Measurements from ENCODE around the gene ZNF774.
"Not testable (repeated sequence)": the region's sequence is repeated elsewhere in the genome, so short reads cannot be mapped to it uniquely, and the experiment has no call there.

Gene ZNF774

DNA sequence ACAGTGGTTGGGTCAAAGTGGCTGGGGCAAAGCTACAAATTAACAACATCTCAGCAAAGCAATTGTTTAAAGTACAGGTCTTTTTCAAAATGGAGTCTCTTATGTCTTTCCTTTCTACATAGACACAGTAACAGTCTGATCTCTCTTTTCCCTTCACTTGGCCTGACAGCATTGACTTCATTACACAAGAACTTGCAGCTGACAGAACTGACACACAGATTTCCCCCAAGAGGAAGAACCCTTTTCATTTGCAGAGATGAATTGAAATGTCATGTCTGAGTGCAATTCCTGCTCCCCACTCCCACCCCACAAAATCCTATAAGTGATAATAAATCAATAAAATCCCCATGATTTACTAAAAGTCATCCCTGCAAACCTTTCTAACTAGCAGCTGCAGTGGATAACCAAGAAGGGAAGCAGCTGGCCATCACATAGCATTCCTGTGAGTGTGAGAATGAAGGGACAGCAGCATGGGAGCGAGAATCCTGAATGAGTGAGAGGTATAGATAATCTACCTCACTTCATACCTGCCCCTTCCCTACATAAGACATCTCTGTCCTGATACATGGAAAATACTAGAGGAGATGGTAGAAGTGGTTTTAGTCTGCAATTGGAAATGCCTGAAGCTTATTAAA lies 4.5 kb upstream of the ZNF774 start:
- DNase-seq: not testable (repeated sequence)

DNA sequence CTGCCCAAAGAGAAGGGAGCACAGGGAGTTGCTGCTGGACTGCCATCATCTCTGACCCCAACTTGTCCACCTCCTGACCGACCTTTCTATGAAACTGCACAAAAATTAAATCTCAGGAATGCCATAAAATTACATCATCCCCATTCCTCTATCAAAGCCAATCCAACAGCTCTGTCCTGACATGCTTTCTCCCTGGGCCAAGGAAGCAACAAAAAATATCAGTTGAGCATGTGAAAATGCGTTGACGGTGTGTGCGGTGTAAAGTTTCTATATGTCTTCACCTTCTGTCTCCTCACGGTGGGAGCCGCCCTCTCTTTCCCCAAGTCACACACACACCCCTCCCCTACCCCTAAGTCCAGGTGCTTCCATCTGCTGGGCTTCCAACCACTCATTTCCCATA lies 3.6 kb upstream of the ZNF774 start:
- no peak for DNase-seq

DNA sequence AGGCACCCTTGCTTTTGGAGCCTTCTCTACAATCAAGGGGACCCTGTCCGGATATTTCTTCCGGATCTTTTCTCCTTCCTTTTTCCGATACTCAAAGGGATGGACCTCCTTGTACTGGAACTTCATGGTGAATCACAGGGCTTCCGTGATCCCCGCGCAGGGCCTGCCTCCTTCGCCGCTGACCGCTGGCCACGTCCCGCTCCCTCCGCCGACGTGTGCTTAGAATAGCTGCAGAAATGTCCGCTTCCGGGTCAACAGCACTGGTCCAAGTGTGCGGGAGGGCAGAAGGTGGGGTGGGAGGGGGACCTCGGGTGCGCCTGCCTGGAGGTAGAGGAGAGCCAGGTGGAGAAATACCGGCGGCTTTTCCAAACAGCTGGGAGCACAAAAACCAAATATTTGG lies 3.0 kb upstream of the ZNF774 start:
- DNase-seq: no peak

DNA sequence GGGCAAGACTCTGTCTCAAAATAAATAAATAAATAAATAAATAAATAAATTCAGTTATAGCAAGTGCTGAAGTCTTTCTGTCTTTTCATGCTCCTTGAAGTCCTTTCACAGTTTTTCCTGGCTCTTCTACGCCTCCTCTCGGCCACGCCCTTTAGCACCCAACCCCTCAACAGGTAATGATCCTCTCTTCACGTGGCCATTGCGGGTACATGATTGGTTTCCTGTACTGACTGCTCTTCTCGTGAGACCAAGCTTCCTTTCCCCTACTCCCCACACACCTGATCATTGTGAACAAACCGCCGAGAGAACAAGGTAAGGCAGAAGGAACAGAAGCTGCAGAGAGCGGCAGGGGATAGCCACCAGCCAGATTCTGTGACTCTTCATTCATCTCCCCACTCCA lies 2.3 kb upstream of the ZNF774 start:
- no peak for DNase-seq

DNA sequence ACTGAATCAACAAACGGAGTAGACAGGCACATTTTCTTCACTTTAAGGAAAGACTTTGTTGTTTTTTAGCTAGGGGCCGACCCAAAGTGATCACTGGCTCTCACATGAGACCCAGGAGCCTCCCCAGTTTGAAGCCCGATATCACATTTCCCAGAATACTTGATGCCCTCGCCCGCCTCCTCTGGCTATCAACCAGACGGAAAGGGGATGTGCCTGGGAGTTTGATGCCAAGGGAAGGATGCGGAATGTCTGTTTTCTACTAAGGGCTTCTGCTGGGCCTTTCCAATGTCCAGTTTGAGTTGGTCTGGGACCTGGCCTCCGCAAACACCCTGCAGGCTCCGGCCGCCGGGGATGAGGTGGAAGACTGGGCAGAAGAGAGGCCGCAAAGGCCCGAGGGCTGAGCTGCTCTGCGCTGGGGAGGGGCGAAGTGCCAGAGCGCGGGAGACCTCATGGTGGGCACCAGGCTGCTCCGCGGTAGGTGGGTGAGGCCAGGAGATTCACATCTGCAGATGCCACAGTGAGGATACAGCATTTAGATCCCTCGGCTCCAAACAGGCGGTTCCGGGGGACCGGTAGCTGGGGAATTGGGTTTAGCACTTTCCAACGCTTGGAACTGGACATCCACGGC lies 491 bp upstream of the ZNF774 start:
- DNase-seq: peak; percentile 1

DNA sequence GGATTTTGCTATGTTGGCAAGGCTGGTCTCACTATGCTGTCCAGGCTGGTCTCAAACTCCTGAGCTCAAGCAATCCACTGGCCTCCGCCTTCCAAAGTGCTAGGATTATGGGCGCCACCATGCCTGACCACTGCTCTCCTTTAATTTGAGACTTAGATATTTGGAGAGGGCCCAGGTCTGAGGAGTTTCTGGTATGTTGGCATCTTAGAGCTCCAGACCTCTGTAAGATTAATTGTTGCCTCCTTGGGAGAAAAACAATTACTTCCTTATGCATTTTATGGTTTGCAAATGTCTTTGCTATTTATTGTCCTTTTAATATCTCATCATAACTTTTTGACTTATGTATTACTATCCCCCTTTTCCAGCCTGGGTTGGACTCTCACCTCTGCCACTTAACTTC lies 2.9 kb downstream of the ZNF774 start:
- DNase-seq: no peak

DNA sequence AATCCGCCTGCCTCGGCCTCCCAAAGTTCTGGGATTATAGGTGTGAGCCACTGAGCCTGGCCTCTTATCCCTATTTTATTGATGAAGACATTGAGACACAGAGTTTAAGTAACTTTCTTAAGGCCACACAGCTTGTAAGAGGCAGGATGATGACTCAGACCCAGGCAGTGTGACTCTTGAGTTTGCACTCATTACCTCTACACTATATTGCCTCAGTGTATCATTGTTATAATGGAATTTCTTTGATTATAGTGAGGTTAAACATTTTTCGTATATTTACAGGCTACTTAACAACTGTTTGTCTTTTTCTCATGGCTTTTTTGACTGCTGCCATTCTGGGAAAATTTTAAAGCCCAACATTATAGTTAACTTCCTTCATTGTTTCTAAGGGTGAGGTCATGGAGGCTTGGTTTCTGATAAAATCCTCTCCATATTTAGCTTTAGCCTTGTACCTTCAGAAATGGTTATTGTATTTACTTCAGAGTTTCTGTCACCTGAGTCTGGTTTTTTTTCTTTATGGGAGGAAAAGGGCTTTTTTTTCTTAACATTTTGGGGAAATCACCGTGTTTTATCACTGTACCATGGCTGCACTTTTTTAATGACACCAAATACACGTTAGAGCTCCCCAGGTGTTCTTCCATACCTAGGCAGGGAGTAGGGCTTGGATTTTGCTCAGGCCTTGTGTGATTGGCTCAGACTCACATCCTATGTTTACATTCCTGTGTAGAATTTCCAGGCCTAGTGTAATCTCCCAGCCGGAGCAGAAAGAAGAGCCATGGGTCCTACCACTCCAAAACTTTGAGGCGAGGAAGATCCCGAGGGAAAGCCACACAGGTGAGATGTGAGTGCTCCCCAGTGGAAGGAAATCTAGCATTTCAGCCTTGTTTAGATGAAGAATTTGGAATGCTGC lies 6.3 kb downstream of the ZNF774 start:
- no peak for DNase-seq

DNA sequence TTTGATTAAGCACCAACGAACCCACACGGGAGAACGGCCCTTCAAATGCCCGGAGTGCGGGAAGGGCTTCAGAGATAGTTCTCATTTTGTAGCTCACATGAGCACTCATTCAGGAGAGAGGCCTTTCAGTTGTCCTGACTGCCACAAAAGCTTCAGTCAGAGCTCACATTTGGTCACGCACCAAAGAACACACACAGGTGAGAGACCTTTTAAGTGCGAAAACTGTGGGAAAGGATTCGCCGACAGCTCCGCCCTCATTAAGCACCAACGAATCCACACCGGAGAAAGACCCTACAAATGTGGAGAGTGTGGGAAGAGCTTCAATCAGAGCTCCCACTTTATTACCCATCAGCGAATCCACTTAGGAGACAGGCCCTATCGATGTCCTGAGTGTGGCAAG lies 8.7 kb downstream of the ZNF774 start:
- DNase-seq: no peak

DNA sequence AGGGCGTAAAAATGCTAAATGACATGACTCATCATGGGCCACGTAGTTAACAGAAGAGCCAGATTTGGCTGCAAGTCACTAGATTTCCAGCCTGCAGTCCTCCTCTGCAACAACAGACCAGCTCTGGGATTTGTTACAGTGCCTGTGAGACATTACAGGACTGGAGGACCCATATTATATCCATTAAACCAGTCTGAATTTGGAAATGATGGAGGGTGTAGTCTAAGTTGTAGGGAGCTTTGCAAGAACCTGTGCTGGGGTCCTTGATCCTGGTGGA lies 10.8 kb downstream of the ZNF774 start:
- no peak for DNase-seq

DNA sequence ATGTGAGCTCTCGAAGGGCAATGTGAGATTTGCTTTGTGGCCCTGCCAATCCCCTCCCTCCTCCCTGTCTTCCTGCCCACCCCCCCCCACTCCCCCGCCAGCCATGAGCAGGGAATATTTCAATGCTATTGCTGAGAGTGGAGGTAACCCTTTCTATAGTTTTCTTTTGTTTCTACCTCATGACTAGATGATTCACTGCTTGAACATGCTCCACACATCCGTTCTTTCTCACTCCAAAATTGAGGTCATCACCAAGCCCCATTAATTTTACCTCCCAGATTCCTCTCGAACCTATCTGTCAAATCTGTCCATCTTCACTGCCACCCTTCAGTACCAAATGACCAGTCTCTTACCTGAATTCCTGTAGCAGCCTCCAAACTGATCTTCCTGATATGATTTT lies 12.2 kb downstream of the ZNF774 start:
- no peak for DNase-seq

DNA sequence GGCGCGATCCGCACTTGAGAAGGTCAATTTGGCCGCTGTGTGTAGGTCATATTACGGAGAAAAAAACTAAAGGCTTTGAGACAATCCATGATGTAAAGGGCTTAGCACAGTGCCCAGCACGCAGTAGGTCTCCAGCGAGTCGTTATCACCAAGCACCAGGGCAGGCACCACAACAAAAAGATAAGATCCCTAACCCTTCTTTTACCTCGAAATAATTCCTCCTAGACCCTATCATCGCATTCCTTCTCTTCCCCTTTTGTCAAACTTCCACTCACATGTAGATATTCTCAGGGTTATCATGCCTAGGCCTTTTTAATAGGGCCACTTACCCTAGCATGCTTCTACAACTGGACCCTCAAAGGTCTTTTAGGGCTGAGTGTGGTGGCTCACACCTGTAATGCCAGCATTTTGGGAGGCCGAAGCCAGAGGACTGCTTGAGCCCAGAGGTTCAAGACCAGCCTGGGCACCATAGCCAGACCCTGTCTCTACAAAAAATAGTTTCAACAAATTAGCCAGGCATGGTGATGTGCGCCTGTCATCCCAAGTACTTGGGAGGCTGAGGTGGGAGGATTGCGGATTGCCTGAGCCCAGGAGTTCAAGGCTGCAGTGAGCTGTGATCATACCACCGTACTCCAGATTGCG lies 13.5 kb downstream of the ZNF774 start:
- DNase-seq: no peak

DNA sequence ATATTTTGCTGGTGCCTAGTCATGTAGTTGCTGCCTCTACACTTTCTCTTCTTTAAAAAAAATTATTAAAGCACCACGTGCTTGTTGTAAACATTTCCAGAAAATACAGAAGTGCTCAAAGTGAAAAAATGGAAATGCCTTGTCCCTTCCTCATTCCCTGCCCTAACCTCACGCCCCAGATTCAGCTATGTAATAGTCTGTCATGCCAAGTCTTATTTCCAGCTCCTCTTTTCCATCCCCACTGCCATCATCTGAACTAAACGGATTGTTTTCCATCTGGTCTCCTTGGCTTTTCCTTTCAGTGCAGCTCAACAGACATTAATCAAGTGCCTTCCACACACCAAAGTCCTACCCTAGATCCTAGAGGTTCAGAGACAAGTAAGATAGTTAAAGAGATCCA lies 15.5 kb downstream of the ZNF774 start:
- no peak for DNase-seq

DNA sequence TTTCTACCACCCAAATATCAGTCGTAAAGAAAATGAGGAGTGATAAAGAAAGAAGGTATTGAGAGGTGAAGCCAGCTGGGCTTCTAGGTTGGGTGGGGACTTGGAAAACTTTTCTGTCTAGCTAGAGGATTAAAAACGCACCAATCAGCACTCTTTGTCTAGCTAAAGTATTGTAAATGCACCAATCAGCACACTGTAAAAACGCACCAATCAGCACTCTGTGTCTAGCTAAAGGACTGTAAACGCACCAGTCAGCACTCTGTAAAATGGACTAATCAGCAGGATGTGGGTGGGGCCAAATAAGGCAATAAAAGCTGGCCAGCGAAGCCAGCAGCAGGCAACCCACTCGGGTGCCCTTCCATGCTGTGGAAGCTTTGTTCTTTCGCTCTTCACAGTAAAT lies 23.0 kb downstream of the ZNF774 start:
- no peak for DNase-seq

DNA sequence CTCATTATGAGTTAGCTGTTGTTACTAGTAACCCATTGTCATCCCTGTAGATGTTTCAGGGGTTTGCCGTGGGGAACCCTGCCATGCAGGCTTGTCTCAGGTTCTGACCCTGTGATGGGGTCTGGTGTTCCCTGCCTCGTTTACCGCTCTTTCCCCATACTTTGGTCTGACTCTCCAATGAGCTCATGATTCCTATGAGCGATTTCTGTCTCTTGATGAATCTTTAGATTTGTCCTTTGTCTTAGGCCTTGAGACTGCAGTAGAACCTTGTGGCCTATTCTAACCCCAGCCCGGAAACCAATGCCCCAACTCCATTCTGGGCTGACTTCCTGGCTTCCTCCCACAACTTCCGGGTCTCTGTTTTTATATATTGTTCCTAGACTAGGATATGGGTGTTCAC lies 24.7 kb downstream of the ZNF774 start:
- DNase-seq: no peak

DNA sequence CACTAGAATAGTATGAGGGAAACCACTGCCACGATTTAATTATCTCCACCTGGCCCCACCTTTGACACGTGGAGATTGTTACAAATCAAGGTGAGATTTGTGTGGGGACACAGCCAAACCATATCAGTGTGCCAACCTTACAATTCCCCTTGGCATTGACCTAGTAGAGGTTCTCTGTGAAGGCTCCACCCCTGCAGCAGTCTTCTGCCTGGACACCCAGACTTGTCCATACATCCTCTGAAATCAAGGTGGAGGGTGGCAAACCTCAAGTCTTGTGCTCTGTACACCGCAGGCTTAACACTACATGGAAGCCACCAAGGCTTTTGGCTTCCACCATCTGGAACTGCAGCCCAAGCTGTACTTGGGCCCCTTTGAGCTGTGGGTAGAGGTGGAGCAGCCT lies 27.2 kb downstream of the ZNF774 start:
- no peak for DNase-seq

DNA sequence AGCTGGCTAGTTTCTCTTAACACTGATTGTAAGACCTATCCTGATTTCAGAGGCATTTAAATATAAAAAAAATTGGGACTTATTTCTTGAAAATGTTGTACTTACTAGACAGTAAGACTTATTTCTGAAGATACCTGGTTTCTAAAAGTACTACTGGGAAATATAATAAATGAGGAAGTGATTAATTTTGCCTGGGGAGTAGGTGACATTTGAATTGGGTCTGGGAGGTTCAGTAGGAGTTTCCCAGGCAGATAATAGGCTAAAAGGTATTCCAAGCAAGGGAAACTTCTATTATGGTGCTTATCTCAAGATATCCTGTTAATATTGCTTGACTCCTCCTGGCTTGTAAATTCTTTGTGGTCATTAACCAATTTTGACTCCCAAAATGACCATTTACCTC lies 29.4 kb downstream of the ZNF774 start:
- DNase-seq: no peak

DNA sequence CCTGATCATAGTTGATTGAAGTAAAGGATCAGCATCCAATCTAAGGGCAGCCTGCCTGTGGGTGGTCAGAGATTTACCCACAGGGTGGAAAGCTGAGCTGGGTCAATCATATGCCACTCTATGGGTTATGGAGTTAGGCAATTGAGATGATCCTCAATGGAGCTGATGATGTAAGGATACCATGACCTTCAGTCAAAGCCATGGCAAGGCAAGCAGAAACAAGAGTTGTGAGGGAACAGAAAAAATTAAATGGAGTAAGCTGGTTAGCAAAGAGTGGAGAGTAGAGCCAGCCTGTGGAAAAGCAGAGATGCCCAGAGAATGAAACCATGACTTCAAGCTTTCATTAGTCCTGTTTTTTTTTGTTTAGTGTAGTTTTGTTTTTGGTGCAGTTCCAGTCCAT lies 30.2 kb downstream of the ZNF774 start:
- no peak for DNase-seq

DNA sequence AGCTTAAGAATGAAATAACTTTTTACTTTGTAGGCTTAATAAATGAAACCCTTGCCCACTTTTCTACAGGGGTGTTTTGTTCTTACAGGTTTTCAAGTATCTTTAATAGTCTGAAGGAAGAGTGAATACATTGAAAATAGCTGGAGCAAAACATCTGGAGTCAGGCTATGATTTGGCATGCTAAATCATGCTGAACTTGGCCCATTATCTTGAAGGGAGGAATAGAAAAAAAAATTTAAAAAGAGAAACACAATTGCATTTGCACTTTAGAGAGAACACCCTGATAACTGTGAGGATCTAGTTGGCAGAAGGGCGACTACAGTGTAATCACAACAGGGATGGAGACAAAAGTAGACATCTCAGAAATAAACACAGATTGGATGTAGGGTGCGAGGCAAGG lies 34.1 kb downstream of the ZNF774 start:
- DNase-seq: no peak

DNA sequence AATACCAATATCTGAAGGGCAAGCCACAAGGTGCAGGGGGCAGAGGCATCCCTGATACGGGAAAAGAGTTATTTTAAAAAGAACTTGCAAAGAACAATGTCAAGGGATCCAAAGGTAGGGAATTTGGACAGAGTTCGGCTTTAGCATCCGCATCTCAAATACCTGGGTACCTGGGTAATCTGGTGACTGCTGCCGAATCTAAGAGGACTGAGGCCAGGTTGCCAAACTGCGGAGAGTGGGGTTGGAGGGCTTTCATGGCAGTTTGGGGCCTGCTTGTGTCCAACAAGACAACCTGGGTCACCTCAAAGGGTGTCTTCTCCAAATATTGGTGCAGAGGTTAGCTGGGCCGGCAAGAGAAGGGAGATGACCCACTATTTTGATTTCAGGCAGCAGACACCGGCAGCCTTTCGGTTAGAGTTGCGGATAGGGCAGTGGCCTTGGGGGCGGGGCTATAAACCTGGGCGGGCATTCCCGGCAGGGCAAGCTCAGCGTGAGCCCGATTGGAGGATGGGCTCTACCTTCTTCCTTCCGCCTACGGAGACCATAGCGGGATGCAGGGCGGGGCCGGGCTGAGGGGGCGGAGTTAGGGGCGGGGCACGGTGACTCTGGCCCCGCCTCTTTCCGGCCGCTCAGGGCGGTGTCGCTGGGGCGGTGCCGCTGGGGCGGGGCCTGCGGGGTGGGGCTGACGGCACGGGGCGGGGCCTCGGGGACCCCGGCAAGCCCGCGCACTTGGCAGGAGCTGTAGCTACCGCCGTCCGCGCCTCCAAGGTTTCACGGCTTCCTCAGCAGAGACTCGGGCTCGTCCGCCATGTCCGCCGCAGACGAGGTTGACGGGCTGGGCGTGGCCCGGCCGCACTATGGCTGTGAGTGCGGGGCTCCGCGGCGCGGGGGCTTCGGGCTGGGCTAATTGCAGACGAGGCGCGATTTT lies 35.7 kb downstream of the ZNF774 start, which contains the start of gene IQGAP1:
Gene IQGAP1, plus strand, starts transcription at position 709 of the 928 bp plus-strand sequence. Its CDS starts 100 bp downstream, at position 809.
- DNase-seq: peak; percentile 61

DNA sequence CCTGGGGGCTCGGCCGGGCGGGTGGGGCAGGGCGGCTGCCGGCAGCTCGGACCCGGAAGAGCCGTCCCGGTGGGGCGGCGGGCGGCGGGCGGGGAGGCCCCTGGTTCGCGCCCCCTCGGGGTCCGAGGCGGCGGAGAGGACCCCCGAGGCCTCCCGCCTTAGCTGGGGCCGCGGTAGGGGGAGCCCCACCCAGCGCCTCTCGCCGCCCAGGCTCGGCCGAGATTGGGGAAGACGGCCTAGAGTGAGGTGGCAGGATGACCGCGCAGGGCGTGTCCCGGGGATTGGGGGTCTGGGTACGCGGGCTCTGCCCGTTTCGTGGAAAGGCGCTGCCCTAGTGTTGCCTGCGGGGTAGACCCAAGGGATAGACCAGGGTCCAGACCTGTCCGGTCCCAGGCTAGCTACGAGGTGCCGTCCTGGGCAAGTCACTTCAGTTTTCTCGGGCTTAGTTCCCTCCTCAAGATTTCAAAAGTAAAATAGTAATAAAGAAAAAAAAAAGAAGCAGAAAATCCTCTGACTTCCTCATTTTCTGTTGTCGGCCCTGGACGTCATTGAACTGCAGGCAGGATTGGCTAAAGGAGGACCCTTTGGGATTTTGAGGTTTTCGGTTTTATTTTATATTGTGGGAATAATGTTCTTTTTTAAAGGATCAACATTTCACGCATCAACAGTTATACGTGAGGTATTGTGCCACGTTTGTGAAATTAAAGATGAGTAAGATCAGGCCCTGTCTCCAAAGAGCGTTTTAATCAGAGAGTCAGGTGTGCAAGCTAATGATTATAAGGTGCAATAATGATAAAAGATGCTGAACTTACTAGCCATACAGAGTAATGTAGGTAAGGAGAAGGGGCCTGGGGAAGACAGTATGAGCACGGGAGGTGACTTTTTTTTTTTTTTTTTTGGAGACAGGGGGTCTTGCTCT lies 36.6 kb downstream of the ZNF774 start:
- DNase-seq: no peak

DNA sequence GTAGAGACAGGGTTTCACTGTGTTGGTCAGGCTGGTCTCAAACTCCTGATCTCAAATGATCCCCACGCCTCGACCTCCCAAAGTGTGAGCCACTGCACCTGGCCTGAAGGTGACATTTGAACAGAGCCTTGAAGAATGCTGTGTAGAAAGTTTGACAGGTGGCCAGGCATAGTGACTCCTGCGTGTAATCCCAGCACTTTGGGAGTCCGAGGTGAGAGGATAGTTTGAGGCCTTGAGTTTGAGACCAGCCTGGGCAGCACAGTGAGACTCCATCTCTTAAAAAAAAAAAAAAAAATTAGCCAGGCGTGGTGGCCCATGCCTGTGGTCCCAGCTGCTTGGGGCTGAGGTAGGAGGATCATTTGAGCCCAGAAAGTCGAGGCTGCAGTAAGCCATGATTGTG lies 37.4 kb downstream of the ZNF774 start:
- no peak for DNase-seq

DNA sequence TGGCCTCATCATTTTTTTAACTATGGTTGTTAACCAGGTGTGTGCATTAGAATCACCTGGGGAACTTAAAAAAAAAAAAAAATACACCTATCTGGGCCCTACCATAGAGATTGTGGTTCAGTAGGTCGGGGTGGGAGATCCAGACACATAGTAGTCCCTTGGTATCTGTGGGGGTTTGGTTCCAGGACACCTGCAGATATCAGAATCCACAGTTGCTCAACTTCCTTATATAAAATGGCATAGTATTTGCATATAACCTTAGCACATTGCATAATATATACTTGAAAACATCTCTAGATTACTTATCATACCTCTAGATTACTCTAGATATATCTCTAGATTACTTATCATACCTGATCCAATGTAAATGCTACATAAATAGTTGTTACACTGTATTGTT lies 41.0 kb downstream of the ZNF774 start:
- DNase-seq: no peak
